H9 (cell line): Measurements from ENCODE around the gene DENND1A. TPM values are rescaled to one million over a fixed set of nuclear protein-coding genes. Genes with fewer than 3 reads are reported as not detected.
A peak's percentile ranks its signal among the peaks of the same experiment; 100 is the strongest.

Experiments used
- DNase-seq: peaks from one replicate; pipeline ENCODE4 v3.0.0-alpha.2; 2017
- H2AFZ ChIP-seq: one replicate; pipeline ENCODE4 v1.6.1; 2013; ENCODE audit warnings: mild to moderate bottlenecking, low read length, control low read depth, moderate library complexity
- H2AK5ac ChIP-seq: 2 replicates; pipeline ENCODE4 v1.6.1; 2013; ENCODE audit warnings: low read length, control low read depth, mixed read lengths; ENCODE audit not compliant: insufficient read length
- H2BK120ac ChIP-seq: one replicate; pipeline ENCODE4 v1.6.1; 2013; ENCODE audit warnings: low read depth, mild to moderate bottlenecking, low read length, control low read depth, inconsistent platforms; ENCODE audit not compliant: poor library complexity, severe bottlenecking
- H2BK12ac ChIP-seq: 2 replicates; pipeline ENCODE4 v1.6.1; 2013; ENCODE audit warnings: low read length, control low read depth, mixed read lengths, low read depth; ENCODE audit not compliant: insufficient read length
- H2BK15ac ChIP-seq: 2 replicates; pipeline ENCODE4 v1.6.1; 2013; ENCODE audit warnings: low read depth, low read length, control low read depth
- H2BK20ac ChIP-seq: one replicate; pipeline ENCODE4 v1.6.1; 2013; ENCODE audit warnings: low read depth, mild to moderate bottlenecking, low read length, control low read depth, inconsistent platforms; ENCODE audit not compliant: poor library complexity, severe bottlenecking
- H2BK5ac ChIP-seq: 2 replicates; pipeline ENCODE4 v1.6.1; 2013; ENCODE audit warnings: low read length, control low read depth, mixed read lengths; ENCODE audit not compliant: insufficient read length
- H3K14ac ChIP-seq: 2 replicates; pipeline ENCODE4 v1.6.1; 2013; ENCODE audit warnings: low read length, control low read depth; ENCODE audit not compliant: insufficient read depth
- H3K18ac ChIP-seq: 2 replicates; pipeline ENCODE4 v1.6.1; 2013; ENCODE audit warnings: low read depth, mild to moderate bottlenecking, mixed read lengths, low read length, control low read depth; ENCODE audit not compliant: insufficient read length
- H3K23ac ChIP-seq: 2 replicates; pipeline ENCODE4 v1.6.1; 2013; ENCODE audit warnings: low read length, control low read depth, mixed read lengths, low read depth; ENCODE audit not compliant: insufficient read length
- H3K23me2 ChIP-seq: 2 replicates; pipeline ENCODE4 v1.6.1; 2013; ENCODE audit warnings: low read depth, mild to moderate bottlenecking, mixed read lengths, low read length, control low read depth; ENCODE audit not compliant: insufficient read length, poor library complexity, severe bottlenecking
- H3K27ac ChIP-seq: 2 replicates; pipeline ENCODE4 v1.5.1; 2013; ENCODE audit warnings: low read length, control low read depth, mixed read lengths, low read depth; ENCODE audit not compliant: insufficient read length
- H3K27me3 ChIP-seq: 2 replicates; pipeline ENCODE4 v1.6.1; 2013; ENCODE audit warnings: low read length, control low read depth, inconsistent platforms; ENCODE audit not compliant: insufficient read depth
- H3K4ac ChIP-seq: 2 replicates; pipeline ENCODE4 v1.6.1; 2013; ENCODE audit warnings: low read depth, mild to moderate bottlenecking, control low read depth, inconsistent platforms, low read length, moderate library complexity
- H3K4me1 ChIP-seq: 2 replicates; pipeline ENCODE4 v1.6.1; 2013; ENCODE audit warnings: low read length, control low read depth, inconsistent platforms; ENCODE audit not compliant: insufficient read depth
- H3K4me2 ChIP-seq: 2 replicates; pipeline ENCODE4 v1.6.1; 2013; ENCODE audit warnings: low read length, control low read depth, mixed read lengths; ENCODE audit not compliant: insufficient read length, insufficient read depth
- H3K56ac ChIP-seq: 2 replicates; pipeline ENCODE4 v1.6.1; 2013; ENCODE audit warnings: low read depth, mild to moderate bottlenecking, mixed read lengths, low read length, control low read depth; ENCODE audit not compliant: insufficient read length
- H3K79me1 ChIP-seq: 2 replicates; pipeline ENCODE4 v1.6.1; 2013; ENCODE audit warnings: low read depth, mild to moderate bottlenecking, moderate library complexity, low read length, control low read depth, inconsistent platforms; ENCODE audit not compliant: insufficient read depth, poor library complexity, severe bottlenecking
- H3K79me2 ChIP-seq: 2 replicates; pipeline ENCODE4 v1.6.1; 2013; ENCODE audit warnings: low read length, control low read depth, inconsistent platforms; ENCODE audit not compliant: insufficient read depth
- H3K9ac ChIP-seq: 2 replicates; pipeline ENCODE4 v1.6.1; 2013; ENCODE audit warnings: low read length, control low read depth, mixed read lengths; ENCODE audit not compliant: insufficient read length; ENCODE audit errors: extremely low read depth
- H3K9me3 ChIP-seq: one replicate; pipeline ENCODE4 v1.6.1; 2013; ENCODE audit warnings: low read depth, low read length, inconsistent platforms; ENCODE audit not compliant: control insufficient read depth
- H3T11ph ChIP-seq: one replicate; pipeline ENCODE4 v1.6.1; 2013; ENCODE audit warnings: mild to moderate bottlenecking, low read length, control low read depth, inconsistent platforms
- H4K20me1 ChIP-seq: one replicate; pipeline ENCODE4 v1.6.1; 2013; ENCODE audit not compliant: control insufficient read depth, insufficient read length, insufficient read depth
- H4K5ac ChIP-seq: 2 replicates; pipeline ENCODE4 v1.6.1; 2013; ENCODE audit warnings: low read depth, mild to moderate bottlenecking, mixed read lengths, low read length, control low read depth; ENCODE audit not compliant: insufficient read length
- H4K8ac ChIP-seq: replicated peaks from 2 replicates; pipeline ENCODE4 v1.6.1; 2013; ENCODE audit warnings: low read length, control low read depth, mixed read lengths, low read depth; ENCODE audit not compliant: insufficient read length
- H4K91ac ChIP-seq: 2 replicates; pipeline ENCODE4 v1.6.1; 2013; ENCODE audit warnings: low read depth, mild to moderate bottlenecking, moderate library complexity, mixed read lengths, low read length, control low read depth; ENCODE audit not compliant: insufficient read length
- H3K27ac Mint-ChIP-seq, 3 experiments: 2 replicates in 2 of 3; 3 replicates in 1 of 3; pipeline ENCODE4 v1.8.0; 2020 to 2021; ENCODE audit warnings: mixed read lengths in 3 of 3, mild to moderate bottlenecking in 1 of 3, moderate library complexity in 1 of 3
- H3K27me3 Mint-ChIP-seq: 2 replicates; pipeline ENCODE4 v1.8.0; 2021; ENCODE audit warnings: low read depth, mild to moderate bottlenecking, moderate library complexity, mixed read lengths
- H3K36me3 Mint-ChIP-seq, 3 experiments: 2 replicates in 2 of 3; 3 replicates in 1 of 3; pipeline ENCODE4 v1.8.0; 2020 to 2021; ENCODE audit warnings: low read depth in 3 of 3, mixed read lengths in 3 of 3; ENCODE audit not compliant: insufficient read depth in 1 of 3
- H3K4me1 Mint-ChIP-seq, 2 experiments: 2 replicates each; pipeline ENCODE4 v1.8.0; 2020; ENCODE audit warnings: mixed read lengths in 2 of 2
- H3K4me3 Mint-ChIP-seq, 2 experiments: 2 replicates in 1 of 2; 3 replicates in 1 of 2; pipeline ENCODE4 v1.8.0; 2020 to 2021; ENCODE audit warnings: mild to moderate bottlenecking in 2 of 2, mixed read lengths in 2 of 2, moderate library complexity in 1 of 2
- H3K9me3 Mint-ChIP-seq, 2 experiments: 2 replicates in 1 of 2; 3 replicates in 1 of 2; pipeline ENCODE4 v1.8.0; 2020; ENCODE audit warnings: mild to moderate bottlenecking in 2 of 2, mixed read lengths in 2 of 2, moderate library complexity in 1 of 2
- CTCF ChIP-seq: fragments of 200-600 bp; sonication (generic); conservative IDR thresholded peaks from 3 replicates; pipeline ENCODE4 v1.8.0; 2021; ENCODE audit warnings: antibody characterized with exemption, mild to moderate bottlenecking
- WGBS: extraction: QIAGEN DNeasy Blood & Tissue Kit; methylation state at CpG from one replicate; pipeline ENCODE4 v1.1.7; 2013; ENCODE audit warnings: missing lambda C conversion rate, low lambda C conversion rate, mixed read lengths; ENCODE audit not compliant: insufficient read length; ENCODE audit errors: extremely low coverage; 5-methylcytosine and 5-hydroxymethylcytosine counted together
- total RNA-seq: library from RNA; stranded (reverse); gene quantifications from 2 replicates; pipeline ENCODE4 v1.2.1, GENCODE V29; 2021

Gene DENND1A
- total RNA-seq, 1 experiment from 2014 or later: 20.4 TPM

DNA sequence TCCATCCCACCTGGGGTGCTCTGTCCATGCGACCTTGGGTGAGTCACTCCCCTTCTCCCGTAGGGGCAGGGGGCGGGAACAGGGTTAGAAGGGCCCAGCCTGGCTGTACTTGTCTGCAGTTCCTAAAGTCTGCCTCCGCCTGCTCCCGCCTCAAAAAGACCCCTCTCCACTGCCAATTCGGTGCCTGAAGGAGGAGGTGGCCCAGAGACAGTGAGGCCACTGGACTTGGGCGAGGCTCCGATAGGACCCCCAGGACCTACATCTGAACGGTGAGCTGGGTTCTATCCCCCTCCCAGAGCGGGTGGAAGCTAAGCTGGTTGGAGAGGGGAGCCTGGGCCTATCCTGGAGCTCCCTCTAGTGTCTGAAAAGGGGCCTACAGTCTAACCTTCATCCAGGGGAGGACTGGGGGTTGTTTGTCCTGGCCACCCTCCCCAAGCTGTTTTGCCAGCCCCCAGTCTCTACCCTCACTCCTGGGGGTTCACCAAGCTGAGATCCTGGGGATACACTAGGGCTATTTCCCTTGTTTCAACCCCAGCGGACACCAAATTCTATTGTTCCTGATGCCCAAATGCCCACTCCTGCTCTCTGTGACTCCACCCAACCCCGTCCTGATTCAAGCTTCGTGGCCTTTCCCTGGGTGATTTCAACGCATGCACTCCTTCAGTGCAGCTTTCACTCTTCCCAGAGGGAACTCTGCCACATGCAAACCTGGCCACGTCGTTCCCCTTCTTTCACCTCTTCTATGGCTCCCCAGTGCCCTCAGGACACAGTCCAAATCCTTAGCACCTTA lies 580.0 kb downstream of the DENND1A start:
- H3K36me3 Mint-ChIP-seq: no peaks in the 10 kb centered on the region
- Histone ChIP-seq H2AFZ (no peak overlapping the region), H3K27me3 (no peaks in the 10 kb centered on the region), H3K4ac (no peak overlapping the region), H3K9ac (no peak overlapping the region), H2AK5ac (no peak overlapping the region), H2BK12ac (no peak overlapping the region), H3K79me1 (no peaks in the 10 kb centered on the region), H3K27ac (no peak overlapping the region), H2BK5ac (no peak overlapping the region), H3T11ph (no peak overlapping the region), H4K8ac (no peak overlapping the region), H3K18ac (no peak overlapping the region), H3K4me2 (peak overlapping the region; percentile 14), H2BK15ac (no peak overlapping the region), H3K23ac (no peak overlapping the region), H4K20me1 (no peaks in the 10 kb centered on the region), H4K5ac (no peak overlapping the region), H3K4me1 (no peaks in the 10 kb centered on the region), H3K23me2 (no peaks in the 10 kb centered on the region), H3K14ac (no peak overlapping the region), H4K91ac (no peak overlapping the region), H2BK20ac (no peak overlapping the region), H3K56ac (no peak overlapping the region), H3K9me3 (no peaks in the 10 kb centered on the region), H2BK120ac (no peak overlapping the region), H3K79me2 (no peaks in the 10 kb centered on the region)
- H3K4me1 Mint-ChIP-seq: peaks cover 13 to 14% of the 10 kb centered on the region in 2 experiments
- WGBS: no CpG with 5 or more reads among the region's 16 CpGs
- peak; percentile 82 for DNase-seq
- TF ChIP-seq CTCF: peak; percentile 98
- peak overlapping the region in 1 of 3 experiments; percentile 68; a peak in 1 of 7 replicates for H3K27ac Mint-ChIP-seq
- peaks cover 24% of the 10 kb centered on the region for H3K27me3 Mint-ChIP-seq
- H3K9me3 Mint-ChIP-seq: no peaks in the 10 kb centered on the region; a peak in 1 of 5 replicates
- peak overlapping the region in 1 of 2 experiments; percentile 7; a peak in 1 of 5 replicates for H3K4me3 Mint-ChIP-seq
